GM19463 (cell line): Measurements from ENCODE around the gene CCM2L.

Experiments
- ATAC-seq: cut with Tn5 transposase; IDR thresholded peaks from one replicate; pipeline ENCODE4 v1.9.1; 2021; ENCODE audit warnings: mild to moderate bottlenecking, moderate library complexity; ENCODE audit not compliant: unreplicated experiment

The CCM2L gene

DNA sequence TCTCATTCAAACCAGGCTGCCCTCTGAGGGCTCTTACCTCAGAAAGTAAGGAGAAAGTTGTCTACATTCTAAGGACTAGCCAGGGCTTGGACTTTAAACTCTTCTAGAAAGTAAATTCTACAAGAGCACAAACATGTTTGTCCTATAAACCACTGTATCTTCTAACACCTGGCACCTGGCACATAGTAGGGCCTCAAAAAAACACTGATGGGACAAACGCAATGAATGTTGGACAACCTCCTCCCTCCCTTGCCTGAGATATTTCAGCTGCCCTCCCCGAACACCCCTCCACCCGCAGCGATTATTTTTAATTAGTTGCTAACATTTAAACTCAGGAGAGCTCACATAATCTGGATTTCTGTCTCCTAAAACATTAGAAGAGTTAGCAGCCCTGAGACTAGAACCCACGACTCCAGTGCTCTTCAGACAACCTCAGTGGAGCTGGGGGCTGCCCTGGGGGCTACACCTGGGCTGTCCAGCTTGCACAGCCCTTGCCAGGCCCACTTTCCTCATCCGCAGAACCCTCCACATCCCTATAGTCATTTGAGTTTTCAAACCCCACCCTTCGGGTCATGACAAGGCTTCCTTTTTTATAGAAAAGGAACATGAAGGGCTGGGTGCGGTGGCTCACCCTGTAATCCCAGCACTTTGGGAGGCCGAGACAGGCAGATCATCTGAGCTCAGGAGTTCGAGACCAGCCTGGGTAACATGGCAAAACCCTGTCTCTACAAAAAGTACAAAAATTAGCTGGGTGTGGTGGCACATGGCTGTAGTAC lies 46.7 kb downstream of the CCM2L start:
- ATAC-seq, result no peak

DNA sequence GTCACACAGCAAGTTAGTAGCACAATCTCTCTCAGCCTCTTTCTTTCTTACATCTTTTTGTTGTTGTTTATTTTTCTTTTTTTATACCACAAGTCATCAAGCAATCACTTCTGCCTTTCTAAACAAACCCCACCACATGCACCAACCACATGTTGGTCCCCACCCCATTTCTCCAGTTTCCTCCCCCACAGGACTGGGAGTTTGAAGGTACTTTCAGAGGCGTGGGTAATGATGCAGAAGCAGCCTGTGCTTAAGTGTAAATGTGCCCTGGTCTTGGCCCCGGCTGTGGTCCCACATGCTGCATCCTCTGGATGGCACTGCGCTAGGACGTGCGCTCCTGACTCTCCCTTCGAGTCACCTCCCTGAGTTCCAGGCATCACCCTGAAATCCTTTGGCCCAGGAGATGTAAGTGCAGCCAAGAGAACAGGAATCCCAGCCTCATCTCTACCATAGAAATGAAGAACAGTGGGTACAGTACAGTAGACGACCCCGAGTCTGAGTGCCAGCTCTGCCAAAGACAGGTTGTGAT lies 47.5 kb downstream of the CCM2L start:
- ATAC-seq, result no peak

DNA sequence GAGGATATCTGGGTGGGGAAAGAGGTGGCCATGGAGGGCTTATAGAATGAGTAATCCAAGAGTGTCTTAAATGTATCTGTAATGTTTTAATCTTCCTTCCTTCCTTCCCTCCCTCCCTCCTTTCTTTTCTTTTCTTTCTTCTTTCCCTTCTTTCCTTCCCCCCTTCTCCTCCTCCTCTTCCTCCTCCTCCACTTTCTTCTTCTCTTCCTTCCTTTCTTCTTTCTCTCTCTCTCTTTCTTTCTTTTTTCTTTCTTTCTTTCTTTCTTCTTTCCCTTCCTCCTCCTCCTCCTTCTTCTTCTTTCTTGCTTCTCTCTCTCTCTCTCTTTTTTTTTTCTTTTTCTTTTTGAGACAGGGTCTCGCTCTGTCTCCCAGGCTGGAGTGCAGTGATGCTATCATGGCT lies 49.0 kb downstream of the CCM2L start:
- ATAC-seq, result no peak

DNA sequence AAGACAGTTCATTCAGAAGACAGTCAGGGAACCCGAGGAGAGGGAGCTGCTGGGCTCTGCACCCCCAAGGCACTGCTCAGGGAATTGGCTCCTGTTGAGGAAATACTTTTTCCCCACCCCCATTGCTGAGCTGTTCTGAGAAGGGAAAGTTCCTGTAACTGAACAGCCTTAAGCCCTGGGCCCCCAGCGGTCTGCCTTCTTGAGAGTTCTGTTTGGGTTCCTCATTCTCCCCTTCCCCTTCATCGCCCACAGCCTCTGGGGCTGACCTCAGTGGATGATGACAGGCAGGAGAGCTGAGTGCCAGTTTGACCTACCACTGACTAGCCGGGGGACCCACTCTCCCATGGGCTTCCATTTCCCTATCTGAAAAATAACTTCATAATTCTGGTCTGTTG lies 52.5 kb downstream of the CCM2L start:
- no peak for ATAC-seq

DNA sequence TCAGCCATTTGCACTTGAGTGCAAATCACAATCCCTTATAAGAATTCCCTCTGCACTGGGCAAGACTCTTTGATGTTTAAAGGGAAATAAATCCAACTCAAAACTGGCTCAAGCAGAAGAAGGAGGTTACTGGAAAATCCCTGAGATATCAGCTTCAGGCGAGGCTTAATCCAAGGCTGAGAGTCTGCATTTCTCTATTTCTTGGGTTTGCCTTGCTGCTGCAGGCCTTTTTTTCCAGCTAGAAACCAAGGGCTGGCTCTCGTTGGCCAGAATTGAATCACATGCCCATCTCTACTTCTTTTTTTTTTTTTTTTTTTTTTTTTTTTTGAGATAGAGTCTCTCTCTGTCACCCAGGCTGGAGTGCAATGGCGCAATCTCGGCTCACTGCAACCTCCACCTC lies 53.5 kb downstream of the CCM2L start:
- no peak for ATAC-seq

DNA sequence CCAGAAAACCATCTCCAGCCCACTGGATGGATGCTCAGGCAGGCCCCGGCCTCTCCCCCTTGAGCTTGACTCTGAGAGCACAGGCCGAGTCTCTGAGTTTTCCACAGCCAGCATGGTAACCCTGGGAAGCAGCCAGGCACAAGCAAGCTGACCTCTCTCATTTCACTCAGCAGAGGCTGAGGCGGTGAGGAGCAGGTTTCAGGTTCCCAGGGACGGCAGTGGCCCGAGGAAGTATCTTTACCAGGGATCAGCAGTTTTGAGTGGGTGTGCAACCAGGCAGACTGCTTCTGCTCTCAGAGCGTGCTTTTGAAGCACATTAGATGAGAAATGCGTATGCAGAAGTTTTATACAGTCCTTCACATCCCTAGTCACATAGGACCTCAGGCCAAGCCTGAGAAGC lies 54.4 kb downstream of the CCM2L start:
- no peak for ATAC-seq

DNA sequence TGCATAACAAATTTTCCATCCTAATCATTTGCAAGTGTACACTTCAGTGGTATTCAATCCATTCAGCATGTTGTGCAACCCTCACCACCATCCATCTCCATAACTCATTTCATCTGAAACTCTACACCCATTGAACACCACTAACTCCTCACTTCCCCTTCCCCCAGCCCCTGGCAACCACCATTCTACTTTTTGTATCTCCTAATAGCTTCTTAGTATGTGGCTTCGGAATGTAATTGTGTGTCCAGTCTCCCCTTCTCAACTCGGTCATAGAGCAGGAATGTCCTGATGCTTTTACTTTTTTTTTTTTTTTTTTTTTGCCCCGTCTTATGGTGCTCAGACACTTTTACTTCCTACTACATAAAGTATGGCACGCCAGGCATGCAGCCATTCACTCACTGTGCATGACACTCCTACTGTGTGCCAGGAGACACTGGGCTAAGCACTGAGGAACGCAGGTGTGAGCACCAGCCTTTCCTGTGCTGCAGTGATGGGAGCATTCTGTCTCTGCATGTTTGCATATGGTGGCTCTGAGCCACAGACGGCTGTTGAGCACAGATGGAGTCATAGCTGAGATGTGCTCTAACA lies 57.1 kb downstream of the CCM2L start:
- no peak for ATAC-seq

DNA sequence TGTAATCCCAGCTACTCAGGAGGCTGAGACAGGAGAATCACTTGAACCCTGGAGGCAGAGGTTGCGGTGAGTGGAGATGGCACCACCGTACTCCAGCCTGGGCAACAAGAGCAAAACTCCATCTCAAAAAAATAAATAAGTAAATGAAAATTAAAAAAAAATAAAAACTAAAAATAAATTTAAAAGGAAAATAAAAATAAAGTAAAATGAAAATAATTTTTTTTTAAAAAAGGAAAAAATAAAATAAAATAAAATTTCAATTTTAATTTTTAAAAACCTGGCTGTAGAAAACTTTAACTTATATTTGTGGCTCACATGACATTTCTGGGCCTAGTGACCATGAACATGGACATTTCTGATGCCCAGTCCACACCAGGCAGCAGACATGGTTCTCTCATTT lies 57.9 kb downstream of the CCM2L start:
- no peak for ATAC-seq

DNA sequence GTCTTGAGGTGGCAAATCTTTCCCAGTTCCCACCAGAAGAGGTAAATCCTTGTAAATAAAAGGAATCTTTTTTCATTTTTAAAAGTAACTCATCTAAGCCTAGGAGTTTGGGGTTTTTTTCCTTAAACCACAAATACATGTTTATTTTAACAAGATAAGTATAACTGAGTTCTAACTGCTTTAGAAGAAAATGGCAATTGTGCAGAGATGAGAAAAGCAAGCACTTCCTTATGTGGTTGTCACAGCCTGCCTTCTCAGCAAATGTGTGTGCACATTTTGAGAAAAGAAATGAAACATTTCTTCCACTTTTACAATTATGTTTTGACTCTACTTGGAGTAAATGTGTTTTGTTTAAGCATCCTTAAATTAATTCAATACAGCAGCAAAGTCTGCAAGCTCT lies 59.5 kb downstream of the CCM2L start:
- no peak for ATAC-seq

DNA sequence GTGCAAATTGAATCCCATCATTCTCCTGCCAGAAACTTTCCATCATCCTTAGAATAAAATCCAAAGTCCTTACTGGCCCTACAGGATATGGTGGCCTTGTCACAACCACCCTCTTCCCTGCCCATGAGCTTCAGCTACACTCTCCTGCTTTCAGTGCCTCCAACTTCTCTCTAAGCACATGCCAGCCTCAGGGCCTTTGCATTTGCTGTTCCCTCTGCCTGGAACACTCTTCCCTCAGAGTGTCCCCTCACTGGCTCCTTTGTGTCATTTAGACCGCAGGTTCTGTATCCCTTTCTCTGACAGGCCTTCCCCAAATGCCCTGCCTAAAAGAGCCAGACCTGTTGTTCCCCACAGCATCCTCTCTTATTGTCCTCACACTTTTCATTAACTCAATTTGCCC lies 60.0 kb downstream of the CCM2L start:
- ATAC-seq, result no peak

DNA sequence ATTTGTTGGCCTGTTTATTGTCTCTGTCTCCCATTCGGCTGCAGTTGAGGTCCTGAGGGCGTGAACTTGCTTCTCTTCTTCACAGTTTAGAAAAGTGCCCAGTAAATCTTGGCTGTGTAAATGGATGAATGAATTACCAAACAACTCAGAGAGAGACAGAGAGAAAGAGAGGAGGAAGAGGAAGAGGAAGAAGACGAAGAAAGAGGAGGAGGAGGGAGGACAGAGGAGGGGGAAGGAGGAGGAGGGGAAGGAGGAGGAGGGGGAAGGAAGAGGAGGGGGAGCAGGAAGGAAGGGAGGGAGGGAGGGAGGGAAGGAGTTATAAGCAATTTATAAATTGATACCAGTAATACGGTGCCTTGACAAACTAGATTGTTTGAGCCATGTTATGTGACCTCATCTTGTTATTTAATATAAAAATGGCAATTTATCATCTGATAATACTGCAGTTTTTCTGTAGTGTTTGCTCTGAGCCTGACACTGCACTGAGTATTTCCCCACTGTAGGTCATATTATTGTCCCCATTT lies 60.5 kb downstream of the CCM2L start:
- no peak for ATAC-seq

DNA sequence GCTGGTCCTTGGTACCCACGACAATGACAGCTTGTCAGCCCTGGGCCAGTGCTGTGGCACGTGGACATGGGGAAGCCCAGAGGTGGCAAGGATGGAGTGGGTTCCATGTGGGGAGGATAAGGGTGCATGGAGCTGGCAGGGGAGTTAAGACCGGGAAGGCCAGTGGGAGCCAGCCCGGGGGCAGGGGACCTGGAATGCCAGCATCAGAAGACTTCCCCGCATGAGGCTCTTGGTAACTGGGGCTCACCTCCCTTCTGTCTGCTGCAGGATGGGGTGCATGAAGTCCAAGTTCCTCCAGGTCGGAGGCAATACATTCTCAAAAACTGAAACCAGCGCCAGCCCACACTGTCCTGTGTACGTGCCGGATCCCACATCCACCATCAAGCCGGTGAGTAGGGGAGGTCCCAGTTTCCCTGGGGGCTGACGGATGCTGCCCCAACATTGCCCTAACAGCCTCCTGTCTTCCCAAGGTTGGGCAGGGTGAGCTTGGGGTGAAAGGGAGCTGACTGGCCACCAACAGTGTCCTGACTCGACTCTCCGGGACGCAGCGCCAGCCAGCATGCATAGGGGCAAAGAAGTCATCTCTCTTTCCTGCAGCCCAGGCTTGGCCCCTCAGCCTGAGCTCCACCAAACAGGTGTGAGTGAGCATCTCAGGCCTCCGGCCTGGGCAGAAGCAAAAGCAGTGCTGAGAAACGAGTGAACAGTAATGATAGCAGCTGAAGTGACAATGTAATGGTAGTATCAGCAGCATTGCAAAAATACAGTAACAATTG lies 61.3 kb downstream of the CCM2L start:
- ATAC-seq, result no peak

DNA sequence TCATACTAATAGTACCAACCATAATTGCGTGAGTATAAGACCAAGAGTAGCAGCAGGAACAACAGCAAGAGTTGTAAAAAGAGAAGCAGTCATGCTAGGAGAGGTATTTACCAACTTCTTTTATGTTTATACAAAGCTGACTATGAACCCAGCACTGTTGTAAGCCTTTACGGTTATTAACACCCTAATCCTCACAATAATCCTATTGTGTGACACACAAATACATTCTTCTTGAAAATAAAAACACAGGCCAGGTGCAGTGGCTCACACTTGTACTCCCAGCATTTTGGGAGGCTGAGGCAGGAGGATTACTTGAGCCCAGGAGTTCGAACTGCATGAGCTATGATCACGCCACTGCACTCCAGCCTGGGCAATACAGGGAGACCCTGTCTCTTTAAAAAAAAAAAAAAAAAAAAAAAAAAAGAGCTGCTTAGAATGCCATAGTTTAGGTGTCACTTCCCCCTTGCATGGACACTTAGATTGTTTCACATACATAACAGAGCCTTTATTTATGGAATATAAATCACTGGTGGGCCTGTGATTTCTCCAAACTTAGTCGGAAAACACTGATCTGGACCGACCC lies 62.0 kb downstream of the CCM2L start:
- no peak for ATAC-seq

DNA sequence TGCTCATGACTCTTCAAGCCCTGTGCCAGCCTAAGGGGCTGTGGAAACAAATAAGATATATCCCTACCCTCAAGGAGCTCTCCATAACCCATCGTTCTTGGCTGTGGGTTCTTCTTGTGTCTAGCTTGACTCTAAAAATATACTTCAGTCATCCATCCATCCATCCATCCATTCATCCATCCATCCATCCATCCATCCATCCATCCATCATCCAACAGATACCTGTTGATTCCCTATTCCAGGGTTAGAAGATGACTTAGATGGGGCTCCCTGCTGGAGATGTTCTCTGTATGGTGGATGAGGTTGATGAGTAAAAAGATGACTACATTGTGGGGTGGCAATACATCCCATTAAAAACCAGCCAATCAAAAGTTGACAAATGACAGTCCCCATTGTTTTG lies 65.3 kb downstream of the CCM2L start:
- no peak for ATAC-seq

DNA sequence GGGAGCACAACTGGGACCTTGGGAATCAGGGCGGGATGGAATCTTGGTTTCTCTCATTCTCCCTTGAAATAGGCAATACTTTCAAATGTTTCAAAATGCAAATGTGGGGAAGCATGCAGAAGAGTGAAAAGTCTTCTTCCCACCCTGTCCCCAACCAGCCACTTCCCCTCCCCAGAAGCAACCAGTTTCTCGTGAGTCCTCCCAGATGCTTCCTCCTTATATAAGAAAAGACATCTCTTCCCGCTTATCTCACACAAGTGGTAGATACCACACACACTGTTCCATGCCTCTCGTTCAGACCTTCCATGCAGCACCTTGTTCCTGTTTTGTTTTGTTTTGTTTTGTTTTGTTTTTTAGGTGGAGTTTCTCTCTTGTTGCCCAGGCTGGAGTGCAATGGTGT lies 67.0 kb downstream of the CCM2L start:
- no peak for ATAC-seq

DNA sequence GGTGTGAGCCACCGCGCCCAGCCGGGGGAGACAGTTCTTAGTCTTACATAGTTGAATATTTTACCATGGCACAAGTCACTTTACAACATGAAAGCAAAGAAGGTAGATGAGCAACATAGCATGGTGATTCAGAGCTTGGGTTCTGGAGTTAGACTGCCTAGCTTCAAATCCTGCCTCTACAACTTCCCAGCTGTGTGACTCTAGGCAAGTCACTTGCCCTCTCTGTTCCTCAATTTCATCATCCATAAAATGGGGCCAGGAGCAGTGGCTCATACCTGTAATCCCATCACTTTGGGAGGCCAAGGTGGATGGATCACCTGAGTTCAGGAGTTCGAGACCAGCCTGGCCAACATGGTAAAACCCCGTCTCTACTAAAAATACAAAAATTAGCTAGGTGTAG lies 68.1 kb downstream of the CCM2L start:
- ATAC-seq, result no peak

DNA sequence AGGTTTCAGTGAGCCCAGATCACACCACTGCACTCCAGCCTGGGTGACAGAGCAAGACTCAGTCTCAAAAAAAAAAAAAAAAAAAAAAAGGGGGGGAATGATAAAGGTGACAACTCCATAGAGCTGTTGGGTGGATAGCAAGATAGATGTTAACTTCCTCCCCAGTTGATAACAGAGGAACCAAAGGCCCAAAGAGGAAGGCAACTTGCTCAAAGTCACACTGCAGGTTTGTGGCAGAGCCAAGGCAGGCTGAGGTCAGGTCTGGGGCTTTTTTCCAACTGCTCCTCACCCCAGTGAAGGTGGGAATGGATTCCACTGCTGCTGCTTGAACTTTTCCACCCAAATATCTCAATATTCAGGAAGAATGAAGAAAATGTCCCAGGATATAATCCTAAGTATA lies 68.6 kb downstream of the CCM2L start:
- no peak for ATAC-seq

DNA sequence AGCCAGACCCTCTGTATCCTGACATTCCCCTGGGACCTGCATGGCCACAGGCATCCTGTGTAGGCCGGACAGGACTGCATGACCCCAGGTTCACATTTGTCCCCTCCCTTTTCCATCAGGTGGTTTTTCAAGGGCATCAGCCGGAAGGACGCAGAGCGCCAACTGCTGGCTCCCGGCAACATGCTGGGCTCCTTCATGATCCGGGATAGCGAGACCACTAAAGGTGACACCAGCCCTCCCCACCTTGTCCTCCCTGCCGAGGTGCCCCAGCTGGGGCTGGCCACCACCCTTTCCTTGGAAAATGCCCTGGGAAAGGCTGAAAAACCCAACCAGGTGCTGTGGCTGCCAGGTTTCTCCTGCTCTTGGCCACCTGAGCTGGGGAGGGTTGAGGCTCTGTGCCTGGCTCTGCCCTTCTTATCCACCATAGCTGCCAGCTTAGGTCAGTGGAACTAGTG lies 69.4 kb downstream of the CCM2L start:
- no peak for ATAC-seq

DNA sequence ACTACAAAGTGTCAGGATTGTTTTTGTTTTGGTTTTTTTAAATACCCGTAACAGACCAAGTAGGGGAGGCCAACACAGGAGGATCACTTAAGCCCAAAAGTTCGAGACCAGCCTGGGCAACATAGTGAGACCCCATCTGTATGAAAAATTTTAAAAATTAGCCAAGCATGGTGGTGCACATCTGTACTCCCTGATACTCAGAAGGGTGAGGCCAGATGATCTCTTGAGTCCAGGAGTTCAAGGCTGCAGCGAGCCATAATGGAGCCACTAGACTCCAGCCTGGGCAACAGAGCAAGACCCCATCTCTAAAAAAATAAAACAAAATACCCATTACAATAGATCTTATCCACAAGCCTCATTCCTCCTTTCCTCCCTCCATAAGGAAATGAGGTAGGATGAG lies 70.5 kb downstream of the CCM2L start:
- ATAC-seq, result no peak
